GM12878 (cell line): Measurements from ENCODE around the gene MAZ. TPM values are rescaled to one million over a fixed set of nuclear protein-coding genes. Genes with fewer than 3 reads are reported as not detected.

Experiments
- ATAC-seq: fragments of 200-7000 bp; cut with Tn5 transposase; 3 replicates; pipeline ENCODE4 v1.9.1; 2020; ENCODE audit warnings: mild to moderate bottlenecking, moderate library complexity
- BruUV-seq: library from RNA; stranded (reverse); fragments of 400-500 nt; replicated peaks from 2 replicates; lab custom pipeline; 2021; lab: Mats Ljungman, UMichigan
- CTCF ChIA-PET: fragments of 300-600 bp; sonication (Branson Sonifier 250); formaldehyde crosslinking; extraction: SDS; loops from one replicate; lab custom pipeline; 2021; ENCODE audit warnings: inconsistent platforms; lab: Yijun Ruan, JAX
- POLR2A ChIA-PET: fragments of 350-600 bp; formaldehyde crosslinking; extraction: SDS; loops from one replicate; lab custom pipeline; 2021; ENCODE audit warnings: inconsistent platforms; lab: Charles Lee
- RAD21 ChIA-PET: fragments of 300-600 bp; sonication (Branson Sonifier 250); formaldehyde crosslinking; loops from one replicate; lab custom pipeline; 2023; ENCODE audit warnings: antibody characterized with exemption; ENCODE audit not compliant: unreplicated experiment; lab: Charles Lee
- SMC1A ChIA-PET: fragments of 300-600 bp; sonication (Branson Sonifier 250); formaldehyde crosslinking; loops from one replicate; lab custom pipeline; 2023; ENCODE audit not compliant: unreplicated experiment, uncharacterized antibody; lab: Charles Lee
- DNase-seq: peaks from one replicate; pipeline ENCODE4 v3.0.0-alpha.2; 2011; ENCODE audit warnings: low read depth, low spot score
- FAIRE-seq: peaks from 3 replicates; lab custom pipeline; 2011; peaks lifted over from hg19 to GRCh38; lab: Jason Lieb, UNC
- H2AFZ ChIP-seq: 2 replicates; pipeline ENCODE4 v1.6.0; 2011; ENCODE audit warnings: low read depth, low read length, control low read depth; ENCODE audit not compliant: control insufficient read depth
- H3K27ac ChIP-seq: 2 replicates; pipeline ENCODE4 v1.5.1; 2011; ENCODE audit warnings: control low read depth; ENCODE audit not compliant: control insufficient read depth, insufficient read depth
- H3K27me3 ChIP-seq, 2 experiments: replicated peaks in 1 of 2; 2 replicates each; pipeline versions ENCODE4 v1.6.0 to v1.6.1; 2011; ENCODE audit warnings: low read length in 1 of 2; ENCODE audit not compliant: control insufficient read depth in 2 of 2, insufficient read depth in 2 of 2
- H3K36me3 ChIP-seq, 2 experiments: 2 replicates each; pipeline ENCODE4 v1.5.1; 2011; ENCODE audit warnings: low read length in 1 of 2; ENCODE audit not compliant: control insufficient read depth in 2 of 2, insufficient read depth in 2 of 2
- H3K4me1 ChIP-seq: 2 replicates; pipeline ENCODE4 v1.6.1; 2011; ENCODE audit warnings: mild to moderate bottlenecking, low read length, moderate library complexity, mixed read lengths; ENCODE audit not compliant: control insufficient read depth, insufficient read depth
- H3K4me2 ChIP-seq: 2 replicates; pipeline ENCODE4 v1.6.0; 2011; ENCODE audit warnings: control low read depth; ENCODE audit not compliant: control insufficient read depth, insufficient read depth
- H3K4me3 ChIP-seq: fragments of 200-600 bp; sonication (generic); 2 replicates; pipeline ENCODE4 v1.5.1; 2016
- H3K79me2 ChIP-seq: 2 replicates; pipeline ENCODE4 v1.6.0; 2011; ENCODE audit warnings: low read length; ENCODE audit not compliant: control insufficient read depth, insufficient read depth
- H3K9ac ChIP-seq: 2 replicates; pipeline ENCODE4 v1.8.0; 2011; ENCODE audit warnings: low read length, control low read depth, mixed read lengths; ENCODE audit not compliant: control insufficient read depth, insufficient read depth
- H3K9me3 ChIP-seq: replicated peaks from 3 replicates; pipeline ENCODE4 v1.5.1; 2011; ENCODE audit warnings: mild to moderate bottlenecking, low read length; ENCODE audit not compliant: control insufficient read depth, insufficient read depth
- H4K20me1 ChIP-seq: 2 replicates; pipeline ENCODE4 v1.6.0; 2011; ENCODE audit not compliant: control insufficient read depth, insufficient read depth
- CREM ChIP-seq: IDR thresholded peaks from 2 replicates; pipeline ENCODE4 v1.6.1; 2014; ENCODE audit warnings: antibody characterized with exemption, low read depth
- SREBF1 ChIP-seq: IDR thresholded peaks from 2 replicates; pipeline ENCODE4 v1.6.1; 2012; ENCODE audit warnings: mild to moderate bottlenecking, low read length
- SUZ12 ChIP-seq: fragments of 200-600 bp; sonication (generic); IDR thresholded peaks from one replicate; pipeline ENCODE4 v1.6.1; 2018; ENCODE audit warnings: antibody characterized with exemption, mild to moderate bottlenecking; ENCODE audit not compliant: unreplicated experiment
- TARDBP ChIP-seq: IDR thresholded peaks from 2 replicates; pipeline ENCODE4 v1.6.1; 2016; ENCODE audit warnings: borderline replicate concordance
- TBL1XR1 ChIP-seq: IDR thresholded peaks from 2 replicates; pipeline ENCODE4 v1.6.1; 2012; ENCODE audit warnings: low read depth, low read length, improper control_type of control experiment
- ZNF384 ChIP-seq: IDR thresholded peaks from 2 replicates; pipeline ENCODE4 v1.6.1; 2012; ENCODE audit warnings: low read depth, mild to moderate bottlenecking, low read length, improper control_type of control experiment, borderline replicate concordance
- WGBS: methylation state at CpG from one replicate; pipeline ENCODE4 v1.1.6; 2016; ENCODE audit warnings: low lambda C conversion rate; ENCODE audit not compliant: insufficient replicate concordance, insufficient coverage; ENCODE audit errors: missing lambda C conversion rate; 5-methylcytosine and 5-hydroxymethylcytosine counted together
- in situ Hi-C: fragments of 300-500 bp; cut with MboI; formaldehyde crosslinking; loops from 9 replicates; pipeline ENCODE4 v1.14.3; 2018; ENCODE audit warnings: mixed read lengths
- intact Hi-C: fragments of 100-400 bp; cut with micrococcal nuclease; formaldehyde crosslinking; loops from one replicate; pipeline ENCODE4 v1.14.2; 2022; ENCODE audit not compliant: unreplicated experiment
- polyA plus RNA-seq, 11 experiments: library from polyadenylated mRNA; depleted of rRNA in 4 of 11; unstranded in 6 of 11; stranded (reverse) in 5 of 11; fragments of >200 nt; fragmentation: Nextera tagmentation in 4 of 11; fragmentation: Illumina TruSeq in 1 of 11; extraction: Ambion mirVana in 4 of 11; extraction: Trizol in 1 of 11; gene quantifications; 1 replicate in 1 of 11; 2 replicates in 10 of 11; pipeline versions ENCODE4 v1.2.1 to v1.2.3, GENCODE V29; 2011 to 2016; ENCODE audit warnings: inconsistent platforms in 2 of 11, missing spikeins in 2 of 11, low read depth in 1 of 11
- total RNA-seq, 4 experiments: library from RNA; depleted of rRNA in 3 of 4; stranded (reverse); fragments of >200 nt in 3 of 4; fragmentation: Illumina TruSeq in 1 of 4; extraction: Trizol in 1 of 4; gene quantifications; 2 replicates each; pipeline versions ENCODE4 v1.2.1 to v1.2.3, GENCODE V29; 2013 to 2021
- TF ChIP-seq, protein P1 (sequence below): fragments of 450-650 bp; formaldehyde crosslinking; IDR thresholded peaks from 2 replicates; pipeline ENCODE4 v1.4.0; 2022; ENCODE audit warnings: mild to moderate bottlenecking, moderate library complexity
- TF ChIP-seq, protein P2 (sequence below): fragments of 450-650 bp; conservative IDR thresholded peaks from 2 replicates; pipeline ENCODE4 v1.6.1; 2017; ENCODE audit warnings: mild to moderate bottlenecking, moderate library complexity
- TF ChIP-seq, protein P3 (sequence below): fragments of 450-650 bp; IDR thresholded peaks from 2 replicates; pipeline ENCODE4 v1.6.1; 2017; ENCODE audit warnings: low read depth, mild to moderate bottlenecking, moderate library complexity

MAZ gene
- total and polyA plus RNA-seq, 10 of the 15 experiments (the other 5 are each of a cell fraction or from before 2014, with no cell fraction given): 23.9 to 309 (median 116) TPM

DNA sequence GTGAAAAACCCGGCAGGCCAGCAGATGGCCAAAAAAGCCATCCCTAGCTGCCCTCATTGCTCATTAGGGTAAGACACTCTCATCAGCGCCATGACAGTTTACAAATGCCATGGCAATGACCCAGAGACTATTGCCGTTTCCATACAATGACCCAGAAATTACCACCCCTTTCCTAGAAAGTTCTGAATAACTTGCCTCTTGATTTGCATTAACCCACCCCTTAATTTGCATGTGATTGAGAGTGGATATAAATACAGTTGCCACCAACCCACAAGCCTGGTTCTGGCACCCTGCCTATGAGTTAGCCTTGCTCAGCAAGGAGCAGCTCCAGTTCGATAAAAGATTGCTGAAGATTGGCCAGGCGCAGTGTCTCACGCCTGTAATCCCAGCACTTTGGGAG, 44.4 kb upstream of the MAZ start:
- no peak overlapping the region for H3K9ac ChIP-seq
- H3K4me2 ChIP-seq: no peak overlapping the region
- TF ChIP-seq SUZ12 (no peak), CREM (no peak), ZNF384 (no peak), SREBF1 (no peak), TBL1XR1 (no peak), TARDBP (no peak)
- TF ChIP-seq, protein P1, sequence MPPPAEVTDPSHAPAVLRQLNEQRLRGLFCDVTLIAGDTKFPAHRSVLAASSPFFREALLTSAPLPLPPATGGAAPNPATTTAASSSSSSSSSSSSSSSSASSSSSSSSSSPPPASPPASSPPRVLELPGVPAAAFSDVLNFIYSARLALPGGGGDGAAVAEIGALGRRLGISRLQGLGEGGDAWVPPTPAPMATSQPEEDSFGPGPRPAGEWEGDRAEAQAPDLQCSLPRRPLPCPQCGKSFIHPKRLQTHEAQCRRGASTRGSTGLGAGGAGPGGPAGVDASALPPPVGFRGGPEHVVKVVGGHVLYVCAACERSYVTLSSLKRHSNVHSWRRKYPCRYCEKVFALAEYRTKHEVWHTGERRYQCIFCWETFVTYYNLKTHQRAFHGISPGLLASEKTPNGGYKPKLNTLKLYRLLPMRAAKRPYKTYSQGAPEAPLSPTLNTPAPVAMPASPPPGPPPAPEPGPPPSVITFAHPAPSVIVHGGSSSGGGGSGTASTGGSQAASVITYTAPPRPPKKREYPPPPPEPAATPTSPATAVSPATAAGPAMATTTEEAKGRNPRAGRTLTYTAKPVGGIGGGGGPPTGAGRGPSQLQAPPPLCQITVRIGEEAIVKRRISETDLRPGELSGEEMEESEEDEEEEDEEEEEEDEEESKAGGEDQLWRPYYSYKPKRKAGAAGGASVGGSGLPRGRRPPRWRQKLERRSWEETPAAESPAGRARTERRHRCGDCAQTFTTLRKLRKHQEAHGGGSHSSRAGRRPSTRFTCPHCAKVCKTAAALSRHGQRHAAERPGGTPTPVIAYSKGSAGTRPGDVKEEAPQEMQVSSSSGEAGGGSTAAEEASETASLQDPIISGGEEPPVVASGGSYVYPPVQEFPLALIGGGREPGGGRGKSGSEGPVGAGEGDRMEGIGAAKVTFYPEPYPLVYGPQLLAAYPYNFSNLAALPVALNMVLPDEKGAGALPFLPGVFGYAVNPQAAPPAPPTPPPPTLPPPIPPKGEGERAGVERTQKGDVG (CRISPR knock-in tag): no peak
- TF ChIP-seq, protein P2, sequence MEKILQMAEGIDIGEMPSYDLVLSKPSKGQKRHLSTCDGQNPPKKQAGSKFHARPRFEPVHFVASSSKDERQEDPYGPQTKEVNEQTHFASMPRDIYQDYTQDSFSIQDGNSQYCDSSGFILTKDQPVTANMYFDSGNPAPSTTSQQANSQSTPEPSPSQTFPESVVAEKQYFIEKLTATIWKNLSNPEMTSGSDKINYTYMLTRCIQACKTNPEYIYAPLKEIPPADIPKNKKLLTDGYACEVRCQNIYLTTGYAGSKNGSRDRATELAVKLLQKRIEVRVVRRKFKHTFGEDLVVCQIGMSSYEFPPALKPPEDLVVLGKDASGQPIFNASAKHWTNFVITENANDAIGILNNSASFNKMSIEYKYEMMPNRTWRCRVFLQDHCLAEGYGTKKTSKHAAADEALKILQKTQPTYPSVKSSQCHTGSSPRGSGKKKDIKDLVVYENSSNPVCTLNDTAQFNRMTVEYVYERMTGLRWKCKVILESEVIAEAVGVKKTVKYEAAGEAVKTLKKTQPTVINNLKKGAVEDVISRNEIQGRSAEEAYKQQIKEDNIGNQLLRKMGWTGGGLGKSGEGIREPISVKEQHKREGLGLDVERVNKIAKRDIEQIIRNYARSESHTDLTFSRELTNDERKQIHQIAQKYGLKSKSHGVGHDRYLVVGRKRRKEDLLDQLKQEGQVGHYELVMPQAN: no peak
- TF ChIP-seq, protein P3, sequence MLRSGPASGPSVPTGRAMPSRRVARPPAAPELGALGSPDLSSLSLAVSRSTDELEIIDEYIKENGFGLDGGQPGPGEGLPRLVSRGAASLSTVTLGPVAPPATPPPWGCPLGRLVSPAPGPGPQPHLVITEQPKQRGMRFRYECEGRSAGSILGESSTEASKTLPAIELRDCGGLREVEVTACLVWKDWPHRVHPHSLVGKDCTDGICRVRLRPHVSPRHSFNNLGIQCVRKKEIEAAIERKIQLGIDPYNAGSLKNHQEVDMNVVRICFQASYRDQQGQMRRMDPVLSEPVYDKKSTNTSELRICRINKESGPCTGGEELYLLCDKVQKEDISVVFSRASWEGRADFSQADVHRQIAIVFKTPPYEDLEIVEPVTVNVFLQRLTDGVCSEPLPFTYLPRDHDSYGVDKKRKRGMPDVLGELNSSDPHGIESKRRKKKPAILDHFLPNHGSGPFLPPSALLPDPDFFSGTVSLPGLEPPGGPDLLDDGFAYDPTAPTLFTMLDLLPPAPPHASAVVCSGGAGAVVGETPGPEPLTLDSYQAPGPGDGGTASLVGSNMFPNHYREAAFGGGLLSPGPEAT: no peak
- no peak for ATAC-seq
- no peaks in the 10 kb centered on the region for H3K4me1 ChIP-seq
- FAIRE-seq: no peak
- in situ Hi-C loops (no loop called here), intact Hi-C loops (no loop called here)
- ChIA-PET SMC1A (no interaction called here), CTCF (no interaction called here), POLR2A (interaction anchor here (0.7 kb wide), 1 partner anchor 28 kb away, joined by 3 read pairs; no protein-coding TSS in a partner anchor), RAD21 (interaction anchor here (0.7 kb wide), 1 partner anchor 286 kb away, joined by 3 read pairs; no protein-coding TSS in a partner anchor)
- no peaks in the 10 kb centered on the region for H3K9me3 ChIP-seq
- no peak overlapping the region for H2AFZ ChIP-seq
- no peaks in the 10 kb centered on the region for H3K36me3 ChIP-seq
- no peaks in the 10 kb centered on the region for H3K79me2 ChIP-seq
- no peaks in the 10 kb centered on the region for H4K20me1 ChIP-seq
- no peak overlapping the region for H3K4me3 ChIP-seq
- no peak for DNase-seq
- WGBS: 62% methylated on average over 6 of the region's 6 CpGs
- no TSS peak for BruUV-seq
- H3K27me3 ChIP-seq: no peaks in the 10 kb centered on the region
- H3K27ac ChIP-seq: no peak overlapping the region
